PC-9 (cell line): ENCODE results near the gene ABCB1. TPM values are rescaled to one million over a fixed set of nuclear protein-coding genes. Genes with fewer than 3 reads are reported as not detected.

Source experiments
- BruUV-seq: library from RNA; stranded (reverse); fragments of 400-500 nt; replicated peaks from 2 replicates; lab custom pipeline; 2021; lab: Mats Ljungman, UMichigan
- CTCF ChIA-PET: fragments of 300-600 bp; sonication (Branson Sonifier 250); formaldehyde crosslinking; loops from one replicate; lab custom pipeline; 2022; ENCODE audit warnings: antibody characterized with exemption; lab: Charles Lee
- POLR2A ChIA-PET: fragments of 300-600 bp; sonication (Branson Sonifier 250); formaldehyde crosslinking; loops from one replicate; lab custom pipeline; 2022; ENCODE audit warnings: antibody characterized with exemption; ENCODE audit not compliant: unreplicated experiment; lab: Charles Lee
- DNase-seq, 2 experiments: peaks; one replicate each; pipeline versions ENCODE4 v3.0.0 to v3.0.0-alpha.2; 2015 to 2022; ENCODE audit warnings: mixed read lengths in 1 of 2
- H2AFZ ChIP-seq: fragments of 200-600 bp; sonication (generic); 2 replicates; pipeline ENCODE4 v1.8.1; 2017; ENCODE audit warnings: antibody characterized with exemption
- H3F3A ChIP-seq: fragments of 200-600 bp; sonication (generic); 2 replicates; pipeline ENCODE4 v1.8.1; 2017; ENCODE audit warnings: antibody characterized with exemption, mild to moderate bottlenecking, low read depth; ENCODE audit not compliant: insufficient read depth
- H3K27ac ChIP-seq: fragments of 200-600 bp; sonication (generic); 2 replicates; pipeline ENCODE4 v1.6.1; 2016; ENCODE audit warnings: mixed run types
- H3K27me3 ChIP-seq: fragments of 200-600 bp; sonication (generic); 2 replicates; pipeline ENCODE4 v1.6.1; 2016; ENCODE audit warnings: low read depth, mixed run types; ENCODE audit not compliant: insufficient read depth
- H3K36me3 ChIP-seq: fragments of 200-600 bp; sonication (generic); 2 replicates; pipeline ENCODE4 v1.6.1; 2016; ENCODE audit warnings: low read depth, mixed run types
- H3K4me1 ChIP-seq: fragments of 200-600 bp; sonication (generic); replicated peaks from 2 replicates; pipeline ENCODE4 v1.6.1; 2016; ENCODE audit warnings: mixed run types; ENCODE audit not compliant: insufficient read depth
- H3K4me2 ChIP-seq: fragments of 200-600 bp; sonication (generic); 2 replicates; pipeline ENCODE4 v1.6.1; 2017; ENCODE audit warnings: mixed run types
- H3K4me3 ChIP-seq: fragments of 200-600 bp; sonication (generic); 2 replicates; pipeline ENCODE4 v1.6.1; 2016; ENCODE audit warnings: mixed run types
- H3K79me2 ChIP-seq: fragments of 200-600 bp; sonication (generic); 2 replicates; pipeline ENCODE4 v1.6.1; 2017; ENCODE audit warnings: low read depth, mixed run types
- H3K9me2 ChIP-seq: fragments of 200-600 bp; sonication (generic); 2 replicates; pipeline ENCODE4 v1.8.1; 2017; ENCODE audit warnings: mild to moderate bottlenecking; ENCODE audit not compliant: insufficient read depth
- H3K9me3 ChIP-seq: fragments of 200-600 bp; sonication (generic); 2 replicates; pipeline ENCODE4 v1.8.1; 2016; ENCODE audit warnings: low read depth; ENCODE audit not compliant: insufficient read depth
- H4K20me1 ChIP-seq: fragments of 200-600 bp; sonication (generic); 2 replicates; pipeline ENCODE4 v1.8.1; 2017; ENCODE audit not compliant: insufficient read depth
- CTCF ChIP-seq: fragments of 200-600 bp; sonication (generic); conservative IDR thresholded peaks from 2 replicates; pipeline ENCODE4 v1.6.1; 2017; ENCODE audit warnings: mixed run types, antibody characterized with exemption, mild to moderate bottlenecking, moderate library complexity
- EZH2 ChIP-seq: fragments of 200-600 bp; sonication (generic); IDR thresholded peaks from 2 replicates; pipeline ENCODE4 v1.8.0; 2017; ENCODE audit warnings: antibody characterized with exemption, low read depth
- intact Hi-C: fragments of 100-400 bp; cut with micrococcal nuclease; formaldehyde crosslinking; loops from one replicate; pipeline ENCODE4 v1.10.0; 2022; ENCODE audit not compliant: unreplicated experiment
- total RNA-seq: library from RNA; stranded (reverse); gene quantifications from 2 replicates; pipeline ENCODE4 v1.2.3, GENCODE V29; 2021

The ABCB1 gene
- total RNA-seq, 1 experiment from 2014 or later: not detected

GRCh38 chr7:87495366-87495765 is 105.3 kb downstream of the ABCB1 start:
- BruUV-seq: no TSS peak
- TF ChIP-seq EZH2 (no peak), CTCF (no peak)
- H3K79me2 ChIP-seq: no peaks in the 10 kb centered on the region
- no peaks in the 10 kb centered on the region for H3K36me3 ChIP-seq
- no peak overlapping the region for H3K4me3 ChIP-seq
- no peak overlapping the region for H3K4me2 ChIP-seq
- H3K27me3 ChIP-seq: no peaks in the 10 kb centered on the region
- intact Hi-C loops: no loop called here
- POLR2A ChIA-PET: no interaction called here
- H3F3A ChIP-seq: no peaks in the 10 kb centered on the region
- H2AFZ ChIP-seq: no peak overlapping the region
- CTCF ChIA-PET: no interaction called here
- H4K20me1 ChIP-seq: no peaks in the 10 kb centered on the region
- DNase-seq: no peak
- no peaks in the 10 kb centered on the region for H3K9me3 ChIP-seq
- H3K4me1 ChIP-seq: no peaks in the 10 kb centered on the region
- H3K27ac ChIP-seq: no peak overlapping the region
- H3K9me2 ChIP-seq: peaks cover 4% of the 10 kb centered on the region; the same call in 1 of the 2 replicates

GRCh38 chr7:87494454-87494853 is 106.2 kb downstream of the ABCB1 start:
- H3K9me2 ChIP-seq: peaks cover 4% of the 10 kb centered on the region; the same call in 1 of the 2 replicates
- DNase-seq: no peak
- no peaks in the 10 kb centered on the region for H4K20me1 ChIP-seq
- POLR2A ChIA-PET: no interaction called here
- intact Hi-C loops: no loop called here
- H3K27ac ChIP-seq: no peak overlapping the region
- no peak for TF ChIP-seq CTCF
- TF ChIP-seq EZH2: no peak
- H3K9me3 ChIP-seq: no peaks in the 10 kb centered on the region
- BruUV-seq: no TSS peak
- H3K79me2 ChIP-seq: no peaks in the 10 kb centered on the region
- H3K4me1 ChIP-seq: no peaks in the 10 kb centered on the region
- no peaks in the 10 kb centered on the region for H3F3A ChIP-seq
- H3K36me3 ChIP-seq: no peaks in the 10 kb centered on the region
- H2AFZ ChIP-seq: no peak overlapping the region
- no peak overlapping the region for H3K4me2 ChIP-seq
- H3K27me3 ChIP-seq: no peaks in the 10 kb centered on the region
- CTCF ChIA-PET: no interaction called here
- H3K4me3 ChIP-seq: no peak overlapping the region

GRCh38 chr7:87483131-87483530 is 117.6 kb downstream of the ABCB1 start:
- ChIA-PET POLR2A (no interaction called here), CTCF (no interaction called here)
- Histone ChIP-seq H3F3A (no peaks in the 10 kb centered on the region), H3K9me3 (no peaks in the 10 kb centered on the region), H3K4me3 (no peak overlapping the region), H3K36me3 (no peaks in the 10 kb centered on the region), H2AFZ (no peak overlapping the region), H3K9me2 (no peaks in the 10 kb centered on the region), H3K27ac (no peak overlapping the region), H3K79me2 (no peaks in the 10 kb centered on the region), H4K20me1 (no peaks in the 10 kb centered on the region), H3K4me2 (no peak overlapping the region), H3K27me3 (no peaks in the 10 kb centered on the region), H3K4me1 (no peaks in the 10 kb centered on the region)
- no peak for DNase-seq
- intact Hi-C loops: no loop called here
- no peak for TF ChIP-seq CTCF
- no peak for TF ChIP-seq EZH2
- BruUV-seq: no TSS peak
